Stomach (tissue), 9 donors: Measurements from ENCODE around the gene TRAFD1. TPM values are rescaled to one million over a fixed set of nuclear protein-coding genes. Genes with fewer than 3 reads are reported as not detected.

ENCODE experiments used
- DNase-seq, 2 donors: peaks; one replicate each; pipeline versions ENCODE4 v3.0.0 to v3.0.0-alpha.2; 2013 to 2019
- H3K27ac ChIP-seq, 5 donors: fragments of 200-600 bp in 4 of 5; sonication (generic) in 4 of 5; one replicate each; pipeline ENCODE4 v1.5.1; 2013 to 2019; ENCODE audit warnings: mild to moderate bottlenecking in 1 of 5, moderate library complexity in 1 of 5
- H3K27me3 ChIP-seq, 3 donors: fragments of 200-600 bp; sonication (generic); one replicate each; pipeline ENCODE4 v1.5.1; 2017 to 2019; ENCODE audit warnings: mixed run types in 1 of 3
- H3K36me3 ChIP-seq, 4 donors: fragments of 200-600 bp; sonication (generic); 1 replicate in 3 of 4; 2 replicates in 1 of 4; pipeline ENCODE4 v1.5.1; 2016 to 2019
- H3K4me1 ChIP-seq, 4 donors: fragments of 200-600 bp; sonication (generic); one replicate each; pipeline ENCODE4 v1.5.1; 2016 to 2019
- H3K4me3 ChIP-seq, 4 donors: fragments of 200-600 bp; sonication (generic) in 3 of 4; one replicate each; pipeline ENCODE4 v1.5.1; 2016 to 2019; ENCODE audit warnings: mild to moderate bottlenecking in 1 of 4
- H3K9me3 ChIP-seq, 4 donors: fragments of 200-600 bp; sonication (generic); one replicate each; pipeline ENCODE4 v1.5.1; 2016 to 2019
- CTCF ChIP-seq, 7 experiments: fragments of 450-650 bp in 4 of 7; fragments of 200-600 bp in 3 of 7; sonication (generic) in 3 of 7; IDR thresholded peaks; one replicate each; pipeline ENCODE4 v1.5.1; 2016 to 2019; ENCODE audit warnings: antibody characterized with exemption in 7 of 7, control low read depth in 2 of 7, mild to moderate bottlenecking in 1 of 7
- EP300 ChIP-seq: sonication (generic); formaldehyde crosslinking; IDR thresholded peaks from one replicate; pipeline ENCODE4 v1.6.1; 2017; ENCODE audit warnings: antibody characterized with exemption
- POLR2A ChIP-seq, 4 donors: fragments of 450-650 bp; IDR thresholded peaks; one replicate each; pipeline ENCODE4 v1.6.1; 2016; ENCODE audit warnings: antibody characterized with exemption in 4 of 4, control low read depth in 2 of 4, mild to moderate bottlenecking in 1 of 4, moderate library complexity in 1 of 4
- POLR2AphosphoS5 ChIP-seq, 3 donors: sonication (generic); formaldehyde crosslinking; IDR thresholded peaks; one replicate each; pipeline ENCODE4 v1.6.1; 2016; ENCODE audit warnings: antibody characterized with exemption in 3 of 3
- WGBS, 5 donors: extraction: QIAGEN DNeasy Blood & Tissue Kit in 3 of 5; methylation state at CpG; one replicate each; pipeline versions ENCODE4 v1.1.5 to v1.1.7; 2013 to 2018; 5-methylcytosine and 5-hydroxymethylcytosine counted together
- intact Hi-C: fragments of 100-400 bp; cut with DNase I; formaldehyde crosslinking; loops from one replicate; pipeline ENCODE4 v1.15.1; 2023; ENCODE audit warnings: low total_unique reads
- polyA plus RNA-seq, 3 donors: library from polyadenylated mRNA; stranded (reverse); fragments of 200-250 nt; gene quantifications; one replicate each; pipeline ENCODE4 v1.2.3, GENCODE V29; 2013
- total RNA-seq, 5 donors: library from RNA; depleted of rRNA; stranded (reverse); fragments of >200 nt; gene quantifications; one replicate each; pipeline versions ENCODE4 v1.1.0 to v1.2.3, GENCODE V29; 2014 to 2016
- donor health status: healthy with polysubstance abuse.
- donor health status: Bipolar disorder and iron deficiency.
- donor health status: healthy.

TRAFD1 gene
- total and polyA plus RNA-seq, 8 donors, result 11.3 to 49.0 (median 20.4) TPM

GRCh38 chr12:112159146-112159541, 33.8 kb downstream of the TRAFD1 start:
- Histone ChIP-seq H3K36me3 (peaks cover 50 to 84% (median 79%) of the 10 kb centered on the region in 4 donors), H3K4me1 (no peaks in the 10 kb centered on the region), H3K4me3 (no peak overlapping the region), H3K9me3 (peaks cover 0 to 18% (median 9%) of the 10 kb centered on the region in 4 donors), H3K27me3 (no peaks in the 10 kb centered on the region), H3K27ac (no peak overlapping the region)
- no peak for TF ChIP-seq POLR2A (IDR thresholded peaks at IDR 0.05)
- no peak for TF ChIP-seq CTCF (IDR thresholded peaks at IDR 0.05)
- no peak for TF ChIP-seq EP300
- 94 to 100% (median 97%) methylated on average over 6 of the region's 6 CpGs for WGBS, 5 donors
- DNase-seq, result no peak
- intact Hi-C loops, result no loop called here

- intact Hi-C loops, result no loop called here
- no peak overlapping the region for H3K27ac ChIP-seq
- H3K36me3 ChIP-seq, result peaks cover 50 to 87% (median 78%) of the 10 kb centered on the region in 4 donors
- WGBS, 5 donors, result 94 to 97% (median 96%) methylated on average over 6 of the region's 6 CpGs
- TF ChIP-seq CTCF (IDR thresholded peaks at IDR 0.05) (no peak), EP300 (no peak)
- no peaks in the 10 kb centered on the region for H3K4me1 ChIP-seq
- DNase-seq, result no peak
- peaks cover 0 to 18% (median 9%) of the 10 kb centered on the region in 4 donors for H3K9me3 ChIP-seq
- H3K4me3 ChIP-seq, result no peak overlapping the region
- no peaks in the 10 kb centered on the region for H3K27me3 ChIP-seq
Measured at GRCh38 chr12:112160611-112161010, 35.3 kb downstream of the TRAFD1 start.

- DNase-seq, result no peak
- no peak overlapping the region for H3K27ac ChIP-seq
- 81 to 96% (median 93%) methylated on average over 7 to 9 of the region's 9 CpGs for WGBS, 5 donors
- no peak for TF ChIP-seq POLR2AphosphoS5 (IDR thresholded peaks at IDR 0.05)
- no peak for TF ChIP-seq POLR2A (IDR thresholded peaks at IDR 0.05)
- no peak for TF ChIP-seq CTCF (IDR thresholded peaks at IDR 0.05)
- no peak for TF ChIP-seq EP300
- no peaks in the 10 kb centered on the region for H3K4me1 ChIP-seq
- H3K4me3 ChIP-seq, result no peak overlapping the region
- intact Hi-C loops, result no loop called here
- H3K36me3 ChIP-seq, result peaks cover 50 to 90% (median 85%) of the 10 kb centered on the region in 4 donors
- no peaks in the 10 kb centered on the region for H3K27me3 ChIP-seq
- peaks cover 0 to 15% (median 9%) of the 10 kb centered on the region in 4 donors for H3K9me3 ChIP-seq
Measured at GRCh38 chr12:112161711-112162110, 36.4 kb downstream of the TRAFD1 start.

GRCh38 chr12:112162241-112162790, 37.0 kb downstream of the TRAFD1 start:
- Histone ChIP-seq H3K4me3 (no peak overlapping the region), H3K27me3 (no peaks in the 10 kb centered on the region), H3K4me1 (no peaks in the 10 kb centered on the region), H3K36me3 (peaks cover 50 to 90% (median 85%) of the 10 kb centered on the region in 4 donors), H3K9me3 (peaks cover 0 to 13% (median 8%) of the 10 kb centered on the region in 4 donors), H3K27ac (no peak overlapping the region)
- 92 to 96% (median 94%) methylated on average over 9 to 12 of the region's 12 CpGs for WGBS, 5 donors
- TF ChIP-seq EP300 (no peak), POLR2A (IDR thresholded peaks at IDR 0.05) (no peak), CTCF (IDR thresholded peaks at IDR 0.05) (no peak), POLR2AphosphoS5 (IDR thresholded peaks at IDR 0.05) (no peak)
- no peak for DNase-seq
- intact Hi-C loops, result no loop called here
